IPS DF 6.9 (cell line): ENCODE measurements around the gene PYY.

Experiments used
- DNase-seq: peaks from one replicate; pipeline ENCODE4 v3.0.0-alpha.2; 2013; ENCODE audit warnings: low read depth, low spot score
- H3K27ac ChIP-seq: one replicate; pipeline ENCODE4 v1.5.1; 2013; ENCODE audit warnings: low read length, control low read depth
- H3K27me3 ChIP-seq: 2 replicates; pipeline ENCODE4 v1.6.1; 2013; ENCODE audit warnings: mild to moderate bottlenecking, low read length; ENCODE audit not compliant: control insufficient read depth, insufficient read depth
- H3K36me3 ChIP-seq: 2 replicates; pipeline ENCODE4 v1.6.1; 2013; ENCODE audit warnings: low read length; ENCODE audit not compliant: control insufficient read depth, insufficient read depth
- H3K4me1 ChIP-seq: 2 replicates; pipeline ENCODE4 v1.6.1; 2013; ENCODE audit warnings: low read length; ENCODE audit not compliant: control insufficient read depth, insufficient read depth
- H3K4me3 ChIP-seq: 2 replicates; pipeline ENCODE4 v1.5.1; 2013; ENCODE audit warnings: mild to moderate bottlenecking, low read length
- H3K9me3 ChIP-seq: 2 replicates; pipeline ENCODE4 v1.6.1; 2013; ENCODE audit warnings: low read length, inconsistent platforms; ENCODE audit not compliant: control insufficient read depth, insufficient read depth
- WGBS: extraction: QIAGEN DNeasy Blood & Tissue Kit; methylation state at CpG from one replicate; pipeline ENCODE4 v1.1.7; 2013; ENCODE audit warnings: mixed read lengths, missing lambda C conversion rate; ENCODE audit not compliant: insufficient read length, insufficient coverage; 5-methylcytosine and 5-hydroxymethylcytosine counted together

Gene PYY

GRCh38 chr17:43994272-43995149, 40.8 kb upstream of the PYY start:
- Histone ChIP-seq H3K36me3 (no peaks in the 10 kb centered on the region), H3K27ac (no peak overlapping the region), H3K27me3 (peaks cover 2% of the 10 kb centered on the region; the same call in 1 of the 2 replicates), H3K9me3 (no peaks in the 10 kb centered on the region), H3K4me3 (peak overlapping the region; percentile 58; the same call in 1 of the 2 replicates), H3K4me1 (no peaks in the 10 kb centered on the region)
- no CpG with 5 or more reads among the region's 52 CpGs for WGBS
- DNase-seq = no peak

DNA sequence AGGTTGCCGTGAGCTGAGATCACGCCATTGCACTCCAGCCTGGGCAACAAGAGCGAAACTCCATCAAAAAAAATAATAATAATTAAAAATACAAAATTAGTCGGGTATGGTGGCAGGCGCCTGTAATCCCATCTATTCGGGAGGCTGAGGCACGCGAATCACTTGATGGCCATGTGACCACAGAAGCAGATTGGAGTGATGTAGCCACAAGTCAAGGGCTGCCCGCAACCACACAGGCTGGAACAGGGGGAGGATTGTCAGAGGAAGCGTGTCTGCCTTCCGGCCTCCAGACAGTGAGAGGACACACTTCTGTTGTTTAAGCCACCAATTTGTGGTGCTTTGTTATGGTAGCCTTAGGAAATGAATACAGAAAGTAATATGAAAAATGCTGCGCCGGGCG, 38.9 kb upstream of the PYY start:
- peaks cover 2% of the 10 kb centered on the region; the same call in 1 of the 2 replicates for H3K27me3 ChIP-seq
- WGBS = no CpG with 5 or more reads among the region's 14 CpGs
- no peaks in the 10 kb centered on the region for H3K4me1 ChIP-seq
- H3K36me3 ChIP-seq = no peaks in the 10 kb centered on the region
- no peak overlapping the region for H3K4me3 ChIP-seq
- no peak overlapping the region for H3K27ac ChIP-seq
- no peaks in the 10 kb centered on the region for H3K9me3 ChIP-seq
- DNase-seq = no peak

DNA sequence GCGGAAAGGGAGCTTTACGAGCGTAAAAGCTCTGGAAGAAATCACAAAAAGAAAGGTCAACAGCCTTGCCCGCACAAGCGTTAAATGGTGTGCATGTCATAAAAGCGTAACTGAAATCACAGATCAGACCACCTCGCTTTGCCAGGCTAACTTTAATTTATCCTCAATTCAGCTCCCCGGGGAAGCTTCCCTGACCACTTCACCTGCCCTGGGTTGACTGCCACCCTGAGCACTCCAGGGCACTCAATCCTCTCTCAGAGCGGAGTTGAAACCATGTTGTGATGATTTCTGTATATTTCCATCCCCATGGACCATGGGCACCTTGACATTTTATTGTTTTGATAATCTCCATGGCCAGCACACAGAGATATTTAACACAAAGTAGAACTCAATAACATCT, 34.6 kb upstream of the PYY start:
- no CpG with 5 or more reads among the region's 9 CpGs for WGBS
- H3K4me3 ChIP-seq = no peak overlapping the region
- no peaks in the 10 kb centered on the region for H3K27me3 ChIP-seq
- no peaks in the 10 kb centered on the region for H3K9me3 ChIP-seq
- no peaks in the 10 kb centered on the region for H3K36me3 ChIP-seq
- H3K27ac ChIP-seq = no peak overlapping the region
- no peaks in the 10 kb centered on the region for H3K4me1 ChIP-seq
- DNase-seq = no peak

- Histone ChIP-seq H3K4me3 (no peak overlapping the region), H3K9me3 (no peaks in the 10 kb centered on the region), H3K36me3 (no peaks in the 10 kb centered on the region), H3K27me3 (no peaks in the 10 kb centered on the region; the same call in 1 of the 2 replicates), H3K27ac (no peak overlapping the region), H3K4me1 (no peaks in the 10 kb centered on the region)
- WGBS = no CpG with 5 or more reads among the region's 12 CpGs
- no peak for DNase-seq
Measured at GRCh38 chr17:43987131-43988021, 33.6 kb upstream of the PYY start.

DNA sequence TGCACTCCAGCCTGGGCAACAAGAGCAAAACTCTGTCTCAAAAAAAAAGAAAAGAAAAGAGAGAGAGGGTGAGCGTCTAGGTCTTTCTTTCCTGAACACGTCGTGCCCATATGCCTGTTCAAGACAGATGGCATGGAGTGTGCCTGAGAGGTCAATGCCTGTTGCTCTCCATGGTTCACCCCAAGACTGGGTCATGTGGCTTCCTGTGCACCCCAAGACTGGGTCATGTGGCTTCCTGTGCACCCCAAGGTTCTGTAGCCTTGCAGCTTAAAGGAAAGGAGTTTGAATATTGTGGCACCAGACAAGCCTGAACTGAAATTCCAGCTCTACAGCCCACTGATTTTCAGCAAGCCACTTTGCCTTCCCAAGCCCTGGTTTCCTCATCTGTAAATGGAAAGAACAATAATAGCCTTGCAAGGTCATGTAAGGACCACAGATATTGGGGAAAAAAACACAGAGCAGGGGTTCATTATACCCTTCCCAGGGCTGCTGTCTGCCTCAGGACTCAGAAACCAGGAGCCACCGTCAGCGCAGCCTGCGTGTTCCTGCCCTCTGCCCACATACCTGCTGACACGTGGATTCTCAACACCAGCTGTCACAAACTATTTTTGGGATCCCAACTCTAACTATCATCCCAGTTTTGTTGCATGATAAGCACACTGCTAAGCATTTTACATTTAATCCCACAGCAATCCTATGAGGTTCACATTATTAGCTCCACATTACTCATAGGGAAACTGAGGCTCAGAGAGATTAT, 32.7 kb upstream of the PYY start:
- Histone ChIP-seq H3K36me3 (no peaks in the 10 kb centered on the region), H3K27me3 (no peaks in the 10 kb centered on the region; the same call in 1 of the 2 replicates), H3K9me3 (no peaks in the 10 kb centered on the region), H3K4me3 (no peak overlapping the region), H3K4me1 (no peaks in the 10 kb centered on the region), H3K27ac (no peak overlapping the region)
- WGBS = no CpG with 5 or more reads among the region's 7 CpGs
- no peak for DNase-seq

- Histone ChIP-seq H3K4me3 (no peak overlapping the region; the same call in 1 of the 2 replicates), H3K9me3 (no peaks in the 10 kb centered on the region), H3K4me1 (no peaks in the 10 kb centered on the region), H3K27ac (no peak overlapping the region), H3K27me3 (no peaks in the 10 kb centered on the region; the same call in 1 of the 2 replicates), H3K36me3 (no peaks in the 10 kb centered on the region)
- no CpG with 5 or more reads among the region's 8 CpGs for WGBS
- no peak for DNase-seq
Measured at GRCh38 chr17:43984521-43984920, 30.8 kb upstream of the PYY start.

DNA sequence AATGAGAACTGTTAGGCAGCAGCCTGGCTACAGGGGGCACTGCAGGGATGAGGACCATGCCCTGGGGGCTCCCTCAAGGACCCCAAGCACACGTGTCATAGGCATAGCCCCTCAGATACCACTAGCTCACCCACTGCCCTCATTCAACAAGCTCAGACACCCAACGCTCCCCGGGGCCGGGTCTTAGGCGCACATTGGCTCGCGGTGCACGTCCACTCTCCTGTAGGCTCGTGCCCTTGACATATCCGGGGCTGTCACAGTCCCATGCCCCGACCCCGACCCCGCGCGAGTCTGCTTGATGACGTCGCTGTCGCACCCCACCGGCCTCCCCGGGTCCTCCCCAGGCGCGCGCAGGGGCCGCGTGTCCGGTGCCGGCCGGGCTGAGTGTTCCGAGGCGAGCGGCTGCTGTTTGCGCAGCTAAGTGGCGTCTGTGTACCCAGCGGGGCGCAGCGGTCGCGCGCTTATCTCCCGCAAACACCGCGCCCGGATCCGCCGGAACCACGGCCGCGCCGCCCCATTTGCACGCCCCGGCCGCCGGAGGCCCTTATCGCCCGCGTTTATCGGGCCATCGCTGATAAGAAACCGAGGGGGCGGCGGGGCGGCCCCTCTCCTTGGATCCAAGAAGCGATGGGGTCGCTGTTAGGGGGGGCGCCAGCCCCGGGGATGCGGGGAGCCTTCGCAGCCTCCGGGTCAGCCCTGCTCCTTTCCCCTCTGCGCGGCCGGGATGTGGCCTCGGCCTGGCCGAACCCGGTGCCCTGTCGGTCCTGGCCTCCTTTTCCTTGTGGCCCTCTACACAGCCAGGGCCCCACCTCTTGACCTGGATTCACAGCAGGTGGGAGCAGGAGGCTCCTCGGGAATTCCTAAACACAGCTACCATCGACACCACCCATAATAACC, 30.0 kb upstream of the PYY start:
- no CpG with 5 or more reads among the region's 78 CpGs for WGBS
- no peaks in the 10 kb centered on the region for H3K4me1 ChIP-seq
- no peak overlapping the region for H3K27ac ChIP-seq

DNA sequence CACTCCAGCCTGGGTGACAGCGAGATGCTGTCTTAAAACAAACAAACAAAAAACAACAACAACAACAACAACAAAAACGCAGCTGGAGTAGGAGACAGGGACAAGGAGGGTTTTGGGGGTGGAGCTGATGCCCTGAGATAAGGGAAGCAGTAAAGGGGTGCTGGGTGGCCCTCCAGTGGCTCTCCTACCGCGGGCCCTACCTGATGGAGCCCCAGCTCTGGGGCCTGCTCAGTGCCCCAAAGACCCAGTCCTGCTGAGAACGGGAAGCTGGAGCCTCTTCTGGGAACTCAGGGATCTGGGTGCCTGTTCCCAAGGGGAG, 29.4 kb upstream of the PYY start:
- H3K27me3 ChIP-seq = no peaks in the 10 kb centered on the region; the same call in 1 of the 2 replicates
- no peak overlapping the region for H3K27ac ChIP-seq
- no peaks in the 10 kb centered on the region for H3K36me3 ChIP-seq
- H3K9me3 ChIP-seq = no peaks in the 10 kb centered on the region
- no peak for DNase-seq
- no peaks in the 10 kb centered on the region for H3K4me1 ChIP-seq
- H3K4me3 ChIP-seq = no peak overlapping the region; the same call in 1 of the 2 replicates
- WGBS = no CpG with 5 or more reads among the region's 5 CpGs

More for the DNA sequence above, 30.0 kb upstream of the PYY start:
- no peaks in the 10 kb centered on the region; the same call in 1 of the 2 replicates for H3K27me3 ChIP-seq
- DNase-seq = no peak
- no peaks in the 10 kb centered on the region for H3K36me3 ChIP-seq
- H3K9me3 ChIP-seq = no peaks in the 10 kb centered on the region
- H3K4me3 ChIP-seq = peak overlapping the region; percentile 65; the same call in 1 of the 2 replicates

DNA sequence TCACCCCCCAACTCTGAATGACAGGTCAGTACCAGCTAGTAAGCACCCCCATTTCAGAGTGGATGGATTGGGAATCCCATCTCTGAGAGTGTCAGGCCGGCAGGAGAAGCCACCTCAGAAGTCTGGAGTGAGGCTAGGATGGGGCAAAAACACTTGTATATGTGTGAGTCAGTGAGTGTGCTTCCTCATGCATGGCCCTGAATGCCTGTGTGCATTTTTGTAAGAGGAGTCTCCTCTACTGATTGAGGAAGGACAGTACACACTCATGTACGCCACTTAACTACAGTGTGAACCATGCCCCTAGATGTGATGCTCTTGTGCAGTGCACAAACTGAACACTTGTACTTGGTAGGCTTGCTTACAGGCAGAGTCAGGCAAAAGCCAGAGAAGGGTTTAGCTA, 28.4 kb upstream of the PYY start:
- Histone ChIP-seq H3K36me3 (no peaks in the 10 kb centered on the region), H3K9me3 (no peaks in the 10 kb centered on the region), H3K27me3 (no peaks in the 10 kb centered on the region; the same call in 1 of the 2 replicates), H3K4me3 (no peak overlapping the region), H3K4me1 (no peaks in the 10 kb centered on the region), H3K27ac (no peak overlapping the region)
- no CpG with 5 or more reads among the region's 2 CpGs for WGBS
- DNase-seq = no peak
